HEK293 (cell line): ENCODE results near the gene MLEC.

Experiments
- CTCF ChIA-PET: fragments of 350-600 bp; formaldehyde crosslinking; extraction: SDS; loops from one replicate; lab custom pipeline; 2021; ENCODE audit warnings: antibody characterized with exemption; lab: Yijun Ruan, JAX
- POLR2A ChIA-PET: fragments of 300-600 bp; formaldehyde crosslinking; extraction: SDS; loops from one replicate; lab custom pipeline; 2020; ENCODE audit warnings: antibody characterized with exemption, inconsistent platforms; lab: Yijun Ruan, JAX
- H3K27ac ChIP-seq: fragments of 200-500 bp; sonication (Bioruptor generic); 2 replicates; pipeline ENCODE4 v1.5.1; 2014; ENCODE audit warnings: low read depth, low read length, control low read depth, inconsistent platforms; ENCODE audit errors: extremely low read depth
- H3K36me3 ChIP-seq, 2 experiments: fragments of 200-500 bp in 1 of 2; sonication (Bioruptor generic) in 1 of 2; 1 replicate in 1 of 2; 2 replicates in 1 of 2; pipeline ENCODE4 v1.5.1; 2014 to 2017; ENCODE audit warnings: inconsistent platforms in 2 of 2, low read length in 2 of 2; ENCODE audit not compliant: control insufficient read depth in 2 of 2, insufficient read depth in 1 of 2
- H3K4me1 ChIP-seq: fragments of 200-500 bp; sonication (Bioruptor generic); 2 replicates; pipeline ENCODE4 v1.5.1; 2014; ENCODE audit warnings: mild to moderate bottlenecking, low read length, inconsistent platforms; ENCODE audit not compliant: control insufficient read depth, insufficient read depth
- H3K4me3 ChIP-seq: 2 replicates; pipeline ENCODE4 v1.5.1; 2011; ENCODE audit warnings: low read depth, mild to moderate bottlenecking, control low read depth, low read length, moderate library complexity
- H3K9me3 ChIP-seq: fragments of 200-500 bp; sonication (Bioruptor generic); 2 replicates; pipeline ENCODE4 v1.5.1; 2014; ENCODE audit warnings: low read depth, low read length, inconsistent platforms; ENCODE audit not compliant: control insufficient read depth, insufficient read depth
- HIC1 ChIP-seq: fragments of 450-650 bp; formaldehyde crosslinking; IDR thresholded peaks from 2 replicates; pipeline ENCODE4 v1.5.1; 2016; ENCODE audit warnings: missing biosample characterization, missing genetic modification characterization
- KLF10 ChIP-seq: fragments of 450-650 bp; IDR thresholded peaks from 2 replicates; pipeline ENCODE4 v1.5.1; 2018; ENCODE audit warnings: missing biosample characterization, mild to moderate bottlenecking, missing genetic modification characterization
- MEIS1 ChIP-seq: sonication (generic); formaldehyde crosslinking; IDR thresholded peaks from 2 replicates; pipeline ENCODE4 v1.8.1; 2022; ENCODE audit warnings: missing genetic modification reagents, mild to moderate bottlenecking, borderline replicate concordance
- MZF1 ChIP-seq: fragments of 450-650 bp; formaldehyde crosslinking; IDR thresholded peaks from 2 replicates; pipeline ENCODE4 v1.5.1; 2017; ENCODE audit warnings: missing biosample characterization, missing genetic modification characterization, borderline replicate concordance
- PBX3 ChIP-seq: sonication (generic); formaldehyde crosslinking; IDR thresholded peaks from 2 replicates; pipeline ENCODE4 v1.8.1; 2022; ENCODE audit warnings: mild to moderate bottlenecking, moderate library complexity, missing genetic modification reagents
- SCRT1 ChIP-seq: fragments of 450-650 bp; formaldehyde crosslinking; IDR thresholded peaks from 2 replicates; pipeline ENCODE4 v1.5.1; 2016; ENCODE audit warnings: missing biosample characterization, missing genetic modification characterization, borderline replicate concordance
- YY1 ChIP-seq: fragments of 450-650 bp; formaldehyde crosslinking; IDR thresholded peaks from 2 replicates; pipeline ENCODE4 v1.5.1; 2018; ENCODE audit warnings: missing biosample characterization, missing genetic modification characterization
- ZBTB21 ChIP-seq: fragments of 450-650 bp; formaldehyde crosslinking; IDR thresholded peaks from 2 replicates; pipeline ENCODE4 v1.5.1; 2017; ENCODE audit warnings: missing biosample characterization, missing genetic modification characterization
- ZNF121 ChIP-seq: fragments of 450-650 bp; formaldehyde crosslinking; IDR thresholded peaks from 2 replicates; pipeline ENCODE4 v1.5.1; 2016; ENCODE audit warnings: missing biosample characterization, missing genetic modification characterization
- ZNF132 ChIP-seq: fragments of 450-650 bp; formaldehyde crosslinking; IDR thresholded peaks from 2 replicates; pipeline ENCODE4 v1.5.1; 2017; ENCODE audit warnings: missing biosample characterization, missing genetic modification characterization, borderline replicate concordance
- ZNF202 ChIP-seq: fragments of 450-650 bp; formaldehyde crosslinking; IDR thresholded peaks from 2 replicates; pipeline ENCODE4 v1.5.1; 2016; ENCODE audit warnings: missing biosample characterization, missing genetic modification characterization, borderline replicate concordance
- ZNF292 ChIP-seq: fragments of 450-650 bp; formaldehyde crosslinking; IDR thresholded peaks from 2 replicates; pipeline ENCODE4 v1.5.1; 2016; ENCODE audit warnings: low read depth, missing biosample characterization, missing genetic modification characterization, borderline replicate concordance
- ZNF311 ChIP-seq: fragments of 450-650 bp; formaldehyde crosslinking; IDR thresholded peaks from 2 replicates; pipeline ENCODE4 v1.5.1; 2017; ENCODE audit warnings: missing biosample characterization, missing genetic modification characterization, borderline replicate concordance
- ZNF350 ChIP-seq: fragments of 450-650 bp; formaldehyde crosslinking; IDR thresholded peaks from 2 replicates; pipeline ENCODE4 v1.5.0; 2017; ENCODE audit warnings: missing biosample characterization, mild to moderate bottlenecking, missing genetic modification characterization
- ZNF501 ChIP-seq: fragments of 450-650 bp; formaldehyde crosslinking; IDR thresholded peaks from 2 replicates; pipeline ENCODE4 v1.5.1; 2016; ENCODE audit warnings: missing biosample characterization, missing genetic modification characterization
- ZNF513 ChIP-seq: fragments of 450-650 bp; IDR thresholded peaks from 2 replicates; pipeline ENCODE4 v1.5.1; 2018; ENCODE audit warnings: missing biosample characterization, missing genetic modification characterization
- ZNF585B ChIP-seq: fragments of 450-650 bp; formaldehyde crosslinking; IDR thresholded peaks from 2 replicates; pipeline ENCODE4 v1.5.1; 2016; ENCODE audit warnings: missing biosample characterization, missing genetic modification characterization
- ZNF600 ChIP-seq: fragments of 450-650 bp; formaldehyde crosslinking; IDR thresholded peaks from 2 replicates; pipeline ENCODE4 v1.5.1; 2016; ENCODE audit warnings: missing biosample characterization, missing genetic modification characterization
- ZNF791 ChIP-seq: fragments of 450-650 bp; formaldehyde crosslinking; IDR thresholded peaks from 2 replicates; pipeline ENCODE4 v1.5.1; 2016; ENCODE audit warnings: missing biosample characterization, missing genetic modification characterization
- ZSCAN30 ChIP-seq: fragments of 450-650 bp; IDR thresholded peaks from 2 replicates; pipeline ENCODE4 v1.5.1; 2018; ENCODE audit warnings: missing biosample characterization, mild to moderate bottlenecking, missing genetic modification characterization, moderate library complexity
- TF ChIP-seq, protein P1 (sequence below): fragments of 450-650 bp; formaldehyde crosslinking; IDR thresholded peaks from 2 replicates; pipeline ENCODE4 v1.5.1; 2016; ENCODE audit warnings: missing biosample characterization, missing genetic modification characterization
- TF ChIP-seq, protein P2 (sequence below): fragments of 450-650 bp; formaldehyde crosslinking; optimal IDR thresholded peaks from 2 replicates; pipeline ENCODE3; 2016; ENCODE audit warnings: missing biosample characterization, mild to moderate bottlenecking, missing genetic modification characterization

MLEC gene

GRCh38 chr12:120740871-120741270 is 53.9 kb downstream of the MLEC start (continued):
- TF ChIP-seq ZNF501 (tag by site-specific recombination) (no peak), ZNF121 (tag by site-specific recombination) (peak; percentile 34; the same call in 1 of the 2 replicates), SCRT1 (0 out of 2 replicates have a peak, but pooled peaks have one; percentile 14)
- TF ChIP-seq, all 188 proteins: peak for 3

DNA sequence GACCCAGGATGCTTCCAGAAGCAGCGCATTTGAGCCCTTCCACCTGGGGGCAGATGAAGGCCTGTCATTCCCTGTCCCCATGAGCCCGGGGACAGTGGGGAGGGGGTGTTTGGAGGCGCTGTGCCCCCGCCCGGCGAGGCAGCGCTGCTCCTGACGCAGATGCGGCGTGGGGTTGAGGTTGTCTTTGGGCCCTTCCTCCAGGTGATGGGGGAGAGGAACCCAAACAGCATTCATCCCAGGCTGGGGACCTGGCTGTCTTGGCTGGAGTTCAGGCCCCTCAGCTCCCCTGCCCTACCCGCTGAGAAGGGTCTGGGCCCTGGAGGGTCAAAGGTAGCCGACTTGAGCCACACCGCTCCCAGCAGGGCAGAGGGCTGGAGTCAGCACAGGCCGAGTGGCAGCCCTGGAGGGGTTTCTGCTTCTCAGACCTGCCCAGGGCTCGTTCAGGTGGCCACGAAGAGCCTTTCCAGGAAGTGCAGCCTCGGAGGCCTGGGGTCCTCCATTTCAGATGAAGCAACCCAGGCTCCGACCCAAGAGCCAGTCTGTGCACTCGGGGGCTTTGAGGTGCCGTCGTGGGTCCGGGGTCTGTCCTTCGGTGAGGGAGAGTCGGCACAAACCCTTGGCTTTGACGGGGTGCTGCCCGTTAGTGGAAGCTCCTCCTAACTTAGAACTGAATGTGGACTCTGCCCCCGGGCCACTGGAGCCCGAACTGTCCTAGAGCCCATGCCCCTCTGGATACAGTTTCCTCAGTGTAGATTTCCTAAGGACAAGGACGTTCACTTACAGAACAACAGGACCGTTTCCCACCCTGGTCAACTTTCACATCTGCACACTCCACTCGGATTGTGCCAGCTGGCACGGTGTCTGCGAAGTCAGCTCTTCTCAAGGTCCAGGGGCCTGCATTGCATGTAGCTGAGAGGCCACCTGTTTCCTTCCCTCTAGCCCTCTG is 54.8 kb downstream of the MLEC start:
- Histone ChIP-seq H3K9me3 (no peaks in the 10 kb centered on the region), H3K4me1 (no peaks in the 10 kb centered on the region), H3K36me3 (peaks cover 0 to 14% of the 10 kb centered on the region in 2 experiments; a peak in 1 of 3 replicates), H3K27ac (no peak overlapping the region), H3K4me3 (no peak overlapping the region)
- ChIA-PET POLR2A (no interaction called here), CTCF (interaction anchor here (0.7 kb wide), 1 partner anchor 43 kb away, joined by 3 read pairs; no protein-coding TSS in a partner anchor)
- no peak for TF ChIP-seq ZNF791
- TF ChIP-seq KLF10, result no peak
- TF ChIP-seq ZNF350, result no peak
- TF ChIP-seq MZF1 (tag by site-specific recombination), result no peak
- TF ChIP-seq ZNF132, result no peak
- no peak for TF ChIP-seq ZNF585B
- TF ChIP-seq ZNF513 (tag by site-specific recombination), result no peak
- TF ChIP-seq ZNF311 (tag by site-specific recombination), result no peak
- TF ChIP-seq ZNF600 (tag by site-specific recombination), result no peak
- TF ChIP-seq, protein P1, sequence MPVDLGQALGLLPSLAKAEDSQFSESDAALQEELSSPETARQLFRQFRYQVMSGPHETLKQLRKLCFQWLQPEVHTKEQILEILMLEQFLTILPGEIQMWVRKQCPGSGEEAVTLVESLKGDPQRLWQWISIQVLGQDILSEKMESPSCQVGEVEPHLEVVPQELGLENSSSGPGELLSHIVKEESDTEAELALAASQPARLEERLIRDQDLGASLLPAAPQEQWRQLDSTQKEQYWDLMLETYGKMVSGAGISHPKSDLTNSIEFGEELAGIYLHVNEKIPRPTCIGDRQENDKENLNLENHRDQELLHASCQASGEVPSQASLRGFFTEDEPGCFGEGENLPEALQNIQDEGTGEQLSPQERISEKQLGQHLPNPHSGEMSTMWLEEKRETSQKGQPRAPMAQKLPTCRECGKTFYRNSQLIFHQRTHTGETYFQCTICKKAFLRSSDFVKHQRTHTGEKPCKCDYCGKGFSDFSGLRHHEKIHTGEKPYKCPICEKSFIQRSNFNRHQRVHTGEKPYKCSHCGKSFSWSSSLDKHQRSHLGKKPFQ (tag by site-specific recombination), result no peak
- TF ChIP-seq ZBTB21 (tag by site-specific recombination), result no peak
- no peak for TF ChIP-seq ZNF202 (tag by site-specific recombination)
- no peak for TF ChIP-seq PBX3 (CRISPR knock-in tag)
- no peak for TF ChIP-seq MEIS1
- TF ChIP-seq HIC1 (tag by site-specific recombination), result no peak
- TF ChIP-seq ZNF292, result no peak
- TF ChIP-seq YY1, result no peak
- TF ChIP-seq, protein P2, sequence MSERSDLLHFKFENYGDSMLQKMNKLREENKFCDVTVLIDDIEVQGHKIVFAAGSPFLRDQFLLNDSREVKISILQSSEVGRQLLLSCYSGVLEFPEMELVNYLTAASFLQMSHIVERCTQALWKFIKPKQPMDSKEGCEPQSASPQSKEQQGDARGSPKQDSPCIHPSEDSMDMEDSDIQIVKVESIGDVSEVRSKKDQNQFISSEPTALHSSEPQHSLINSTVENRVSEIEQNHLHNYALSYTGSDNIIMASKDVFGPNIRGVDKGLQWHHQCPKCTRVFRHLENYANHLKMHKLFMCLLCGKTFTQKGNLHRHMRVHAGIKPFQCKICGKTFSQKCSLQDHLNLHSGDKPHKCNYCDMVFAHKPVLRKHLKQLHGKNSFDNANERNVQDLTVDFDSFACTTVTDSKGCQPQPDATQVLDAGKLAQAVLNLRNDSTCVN (tag by site-specific recombination), result no peak
- no peak for TF ChIP-seq ZSCAN30 (tag by site-specific recombination)
